ENCODE data around the gene MAP4K5.

Gene MAP4K5

GRCh38 chr14:50532502-50533240 lies at the start of gene MAP4K5:
MAP4K5 (minus strand) TSS chr14:50532569; CDS start chr14:50532049, 520 bp downstream.
- peaks cover 4% of the 10 kb centered on the region for H3K36me3 Mint-ChIP-seq (ENCODE audit: low read depth)
- H3K27ac Mint-ChIP-seq: peak within 1 kb of the TSS; percentile 93 to 98 (median 97)
- H3K4me3 Mint-ChIP-seq: peak within 1 kb of the TSS; percentile 94 to 96 (median 95)
- peaks cover 42% of the 10 kb centered on the region for H3K4me1 Mint-ChIP-seq
- H3K27me3 Mint-ChIP-seq (ENCODE audit: low read depth): no peaks in the 10 kb centered on the region
- H3K9me3 Mint-ChIP-seq: peaks cover 5% of the 10 kb centered on the region
- TF ChIP-seq CTCF (IDR thresholded peaks at IDR 0.05; ENCODE audit: unreplicated experiment in 3 of 3): peak; percentile 82 to 94 (median 87)

GRCh38 chr14:50578433-50578832 lies 46.1 kb upstream of the MAP4K5 start:
- TF ChIP-seq CTCF (IDR thresholded peaks at IDR 0.05; ENCODE audit: unreplicated experiment in 3 of 3): no peak
- no peaks in the 10 kb centered on the region for H3K4me1 Mint-ChIP-seq
- H3K27me3 Mint-ChIP-seq (ENCODE audit: low read depth): no peaks in the 10 kb centered on the region
- H3K9me3 Mint-ChIP-seq: no peaks in the 10 kb centered on the region
- H3K27ac Mint-ChIP-seq: no peak overlapping the region
- H3K4me3 Mint-ChIP-seq: no peak overlapping the region
- no peaks in the 10 kb centered on the region for H3K36me3 Mint-ChIP-seq (ENCODE audit: low read depth)

- no peaks in the 10 kb centered on the region for H3K9me3 Mint-ChIP-seq
- no peak for TF ChIP-seq CTCF (IDR thresholded peaks at IDR 0.05; ENCODE audit: unreplicated experiment in 3 of 3)
- no peaks in the 10 kb centered on the region for H3K27me3 Mint-ChIP-seq (ENCODE audit: low read depth)
- no peak overlapping the region for H3K4me3 Mint-ChIP-seq
- no peaks in the 10 kb centered on the region for H3K4me1 Mint-ChIP-seq
- no peaks in the 10 kb centered on the region for H3K36me3 Mint-ChIP-seq (ENCODE audit: low read depth)
- H3K27ac Mint-ChIP-seq: no peak overlapping the region
Observed at GRCh38 chr14:50577982-50578381, 45.6 kb upstream of the MAP4K5 start.

GRCh38 chr14:50575769-50576168 lies 43.4 kb upstream of the MAP4K5 start:
- H3K4me1 Mint-ChIP-seq: no peaks in the 10 kb centered on the region
- TF ChIP-seq CTCF (IDR thresholded peaks at IDR 0.05; ENCODE audit: unreplicated experiment in 3 of 3): no peak
- no peak overlapping the region for H3K27ac Mint-ChIP-seq
- H3K36me3 Mint-ChIP-seq (ENCODE audit: low read depth): peaks cover 5% of the 10 kb centered on the region
- peaks cover 5% of the 10 kb centered on the region for H3K9me3 Mint-ChIP-seq
- H3K4me3 Mint-ChIP-seq: no peak overlapping the region
- H3K27me3 Mint-ChIP-seq (ENCODE audit: low read depth): no peaks in the 10 kb centered on the region

GRCh38 chr14:50573862-50574261 lies 41.5 kb upstream of the MAP4K5 start:
- Mint-ChIP-seq H3K36me3 (ENCODE audit: low read depth) (peaks cover 17% of the 10 kb centered on the region), H3K27ac (no peak overlapping the region), H3K4me3 (no peak overlapping the region), H3K4me1 (no peaks in the 10 kb centered on the region), H3K9me3 (peaks cover 19% of the 10 kb centered on the region), H3K27me3 (ENCODE audit: low read depth) (no peaks in the 10 kb centered on the region)
- TF ChIP-seq CTCF (IDR thresholded peaks at IDR 0.05; ENCODE audit: unreplicated experiment in 3 of 3): no peak

GRCh38 chr14:50569714-50570274 lies 37.4 kb upstream of the MAP4K5 start:
- no peak for TF ChIP-seq CTCF (IDR thresholded peaks at IDR 0.05; ENCODE audit: unreplicated experiment in 3 of 3)
- H3K4me3 Mint-ChIP-seq: no peak overlapping the region
- H3K27ac Mint-ChIP-seq: no peak overlapping the region
- peaks cover 17% of the 10 kb centered on the region for H3K36me3 Mint-ChIP-seq (ENCODE audit: low read depth)
- H3K9me3 Mint-ChIP-seq: peaks cover 25% of the 10 kb centered on the region
- H3K27me3 Mint-ChIP-seq (ENCODE audit: low read depth): no peaks in the 10 kb centered on the region
- H3K4me1 Mint-ChIP-seq: no peaks in the 10 kb centered on the region

Measured in nephron (organoid).